Stimulated activated CD4-positive, alpha-beta T cell treated with anti-CD3 and anti-CD28 coated beads, Interleukin-1b, Interleukin-23, amount 100 ng/mL, for 4 hours (primary cell): ENCODE results near the gene KMO.

Source experiments
- DNase-seq, 2 donors: peaks; one replicate each; pipeline ENCODE4 v3.0.0-alpha.2; 2020; ENCODE audit warnings: low read depth in 2 of 2

The KMO gene

GRCh38 chr1:241536969-241537368, 4.8 kb downstream of the KMO start:
- no peak for DNase-seq

GRCh38 chr1:241542199-241542907, 10.2 kb downstream of the KMO start:
- DNase-seq: no peak

GRCh38 chr1:241548008-241548407, 15.8 kb downstream of the KMO start:
- DNase-seq: no peak

GRCh38 chr1:241550318-241550717, 18.1 kb downstream of the KMO start:
- no peak for DNase-seq

GRCh38 chr1:241551759-241552638, 19.8 kb downstream of the KMO start:
- peak; percentile 23 to 29 for DNase-seq

GRCh38 chr1:241553886-241554592, 21.9 kb downstream of the KMO start:
- no peak for DNase-seq

GRCh38 chr1:241555526-241555925, 23.3 kb downstream of the KMO start:
- no peak for DNase-seq

- no peak for DNase-seq
Observed at GRCh38 chr1:241557031-241557430, 24.9 kb downstream of the KMO start.

- no peak for DNase-seq
Observed at GRCh38 chr1:241557551-241558193, 25.5 kb downstream of the KMO start.

GRCh38 chr1:241560146-241560848, 28.1 kb downstream of the KMO start:
- DNase-seq: no peak

GRCh38 chr1:241560849-241561187, 28.6 kb downstream of the KMO start:
- no peak for DNase-seq

- no peak for DNase-seq
Observed at GRCh38 chr1:241569848-241570247, 37.7 kb downstream of the KMO start.

- DNase-seq: no peak
Observed at GRCh38 chr1:241574154-241574553, 42.0 kb downstream of the KMO start.

GRCh38 chr1:241579434-241579833, 47.3 kb downstream of the KMO start:
- no peak for DNase-seq

GRCh38 chr1:241582921-241583321, 50.7 kb downstream of the KMO start:
- DNase-seq: no peak

- DNase-seq: no peak
Observed at GRCh38 chr1:241586905-241587512, 54.8 kb downstream of the KMO start.

- DNase-seq: no peak
Observed at GRCh38 chr1:241589521-241589920, 57.3 kb downstream of the KMO start.

- no peak for DNase-seq
Observed at GRCh38 chr1:241590719-241591118, 58.5 kb downstream of the KMO start.

- no peak for DNase-seq
Observed at GRCh38 chr1:241591317-241591716, 59.1 kb downstream of the KMO start.

- no peak for DNase-seq
Observed at GRCh38 chr1:241591736-241592135, 59.6 kb downstream of the KMO start.
